HepG2 (cell line): ENCODE measurements around the gene EFEMP2. TPM values are rescaled to one million over a fixed set of nuclear protein-coding genes. Genes with fewer than 3 reads are reported as not detected.
A peak's percentile ranks its signal among the peaks of the same experiment; 100 is the strongest.

Source experiments
- MIXL1 ChIP-seq: IDR thresholded peaks from 2 replicates; pipeline ENCODE4 v1.6.1; 2016
- SMAD3 ChIP-seq: sonication (generic); formaldehyde crosslinking; IDR thresholded peaks from 2 replicates; pipeline ENCODE4 v1.4.0; 2020; ENCODE audit warnings: missing genetic modification reagents
- SMARCE1 ChIP-seq: fragments of 450-650 bp; IDR thresholded peaks from 2 replicates; pipeline ENCODE4 v1.6.1; 2017; ENCODE audit warnings: borderline replicate concordance
- ZFYVE20 ChIP-seq: sonication (generic); formaldehyde crosslinking; IDR thresholded peaks from 2 replicates; pipeline ENCODE4 v1.8.0; 2023; ENCODE audit warnings: low read depth, mild to moderate bottlenecking, moderate library complexity, missing genetic modification reagents, borderline replicate concordance
- ZHX2 ChIP-seq, 2 experiments: sonication (generic) in 1 of 2; formaldehyde crosslinking in 1 of 2; IDR thresholded peaks; 2 replicates each; pipeline versions ENCODE4 v1.6.1 to v1.9.0; 2014 to 2022; ENCODE audit warnings: antibody characterized with exemption in 1 of 2, borderline replicate concordance in 1 of 2, inconsistent platforms in 1 of 2, low read depth in 1 of 2, missing genetic modification reagents in 1 of 2
- ZNF253 ChIP-seq: sonication (generic); formaldehyde crosslinking; IDR thresholded peaks from 2 replicates; pipeline ENCODE4 v1.8.0; 2022; ENCODE audit warnings: mild to moderate bottlenecking, missing genetic modification reagents, borderline replicate concordance
- ZNF607 ChIP-seq: sonication (generic); formaldehyde crosslinking; IDR thresholded peaks from 2 replicates; pipeline ENCODE4 v1.5.1; 2020; ENCODE audit warnings: missing genetic modification reagents, mild to moderate bottlenecking, borderline replicate concordance
- polyA plus RNA-seq, 8 experiments: library from polyadenylated mRNA; depleted of rRNA in 3 of 8; stranded (reverse) in 7 of 8; unstranded in 1 of 8; fragments of >200 nt; fragmentation: Illumina TruSeq in 4 of 8; extraction: Trizol in 4 of 8; gene quantifications; 2 replicates each; pipeline versions ENCODE4 v1.2.1 to v1.2.3, GENCODE V29; 2011 to 2016; ENCODE audit warnings: low read depth in 4 of 8, missing spikeins in 1 of 8, mixed read lengths in 1 of 8; ENCODE audit not compliant: insufficient read depth in 1 of 8
- total RNA-seq, 5 experiments: library from RNA; depleted of rRNA; stranded (reverse); fragments of >200 nt; fragmentation: Illumina TruSeq; extraction: Trizol; gene quantifications; 2 replicates each; pipeline ENCODE4 v1.2.3, GENCODE V29; 2016; ENCODE audit warnings: low read depth in 1 of 5
- TF ChIP-seq, protein P1 (sequence below): sonication (generic); formaldehyde crosslinking; IDR thresholded peaks from 2 replicates; pipeline ENCODE4 v1.4.0; 2020; ENCODE audit warnings: missing genetic modification reagents
- TF ChIP-seq, protein P2 (sequence below): sonication (generic); formaldehyde crosslinking; IDR thresholded peaks from 2 replicates; pipeline ENCODE4 v1.4.0; 2020; ENCODE audit warnings: missing genetic modification reagents

The EFEMP2 gene
- total and polyA plus RNA-seq, 2 of the 13 experiments (the other 11 are each of a cell fraction or from before 2014, with no cell fraction given), result 7.4 to 29.7 TPM

GRCh38 chr11:65860278-65861164 lies 12.1 kb downstream of the EFEMP2 start, which contains the start of gene MUS81 (continued):
- TF ChIP-seq, protein P1, sequence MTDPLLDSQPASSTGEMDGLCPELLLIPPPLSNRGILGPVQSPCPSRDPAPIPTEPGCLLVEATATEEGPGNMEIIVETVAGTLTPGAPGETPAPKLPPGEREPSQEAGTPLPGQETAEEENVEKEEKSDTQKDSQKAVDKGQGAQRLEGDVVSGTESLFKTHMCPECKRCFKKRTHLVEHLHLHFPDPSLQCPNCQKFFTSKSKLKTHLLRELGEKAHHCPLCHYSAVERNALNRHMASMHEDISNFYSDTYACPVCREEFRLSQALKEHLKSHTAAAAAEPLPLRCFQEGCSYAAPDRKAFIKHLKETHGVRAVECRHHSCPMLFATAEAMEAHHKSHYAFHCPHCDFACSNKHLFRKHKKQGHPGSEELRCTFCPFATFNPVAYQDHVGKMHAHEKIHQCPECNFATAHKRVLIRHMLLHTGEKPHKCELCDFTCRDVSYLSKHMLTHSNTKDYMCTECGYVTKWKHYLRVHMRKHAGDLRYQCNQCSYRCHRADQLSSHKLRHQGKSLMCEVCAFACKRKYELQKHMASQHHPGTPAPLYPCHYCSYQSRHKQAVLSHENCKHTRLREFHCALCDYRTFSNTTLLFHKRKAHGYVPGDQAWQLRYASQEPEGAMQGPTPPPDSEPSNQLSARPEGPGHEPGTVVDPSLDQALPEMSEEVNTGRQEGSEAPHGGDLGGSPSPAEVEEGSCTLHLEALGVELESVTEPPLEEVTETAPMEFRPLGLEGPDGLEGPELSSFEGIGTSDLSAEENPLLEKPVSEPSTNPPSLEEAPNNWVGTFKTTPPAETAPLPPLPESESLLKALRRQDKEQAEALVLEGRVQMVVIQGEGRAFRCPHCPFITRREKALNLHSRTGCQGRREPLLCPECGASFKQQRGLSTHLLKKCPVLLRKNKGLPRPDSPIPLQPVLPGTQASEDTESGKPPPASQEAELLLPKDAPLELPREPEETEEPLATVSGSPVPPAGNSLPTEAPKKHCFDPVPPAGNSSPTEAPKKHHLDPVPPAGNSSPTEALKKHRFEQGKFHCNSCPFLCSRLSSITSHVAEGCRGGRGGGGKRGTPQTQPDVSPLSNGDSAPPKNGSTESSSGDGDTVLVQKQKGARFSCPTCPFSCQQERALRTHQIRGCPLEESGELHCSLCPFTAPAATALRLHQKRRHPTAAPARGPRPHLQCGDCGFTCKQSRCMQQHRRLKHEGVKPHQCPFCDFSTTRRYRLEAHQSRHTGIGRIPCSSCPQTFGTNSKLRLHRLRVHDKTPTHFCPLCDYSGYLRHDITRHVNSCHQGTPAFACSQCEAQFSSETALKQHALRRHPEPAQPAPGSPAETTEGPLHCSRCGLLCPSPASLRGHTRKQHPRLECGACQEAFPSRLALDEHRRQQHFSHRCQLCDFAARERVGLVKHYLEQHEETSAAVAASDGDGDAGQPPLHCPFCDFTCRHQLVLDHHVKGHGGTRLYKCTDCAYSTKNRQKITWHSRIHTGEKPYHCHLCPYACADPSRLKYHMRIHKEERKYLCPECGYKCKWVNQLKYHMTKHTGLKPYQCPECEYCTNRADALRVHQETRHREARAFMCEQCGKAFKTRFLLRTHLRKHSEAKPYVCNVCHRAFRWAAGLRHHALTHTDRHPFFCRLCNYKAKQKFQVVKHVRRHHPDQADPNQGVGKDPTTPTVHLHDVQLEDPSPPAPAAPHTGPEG (CRISPR knock-in tag), result no peak
- TF ChIP-seq MIXL1 (CRISPR knock-in tag) (peak; percentile 46; the same call in 1 of the 2 replicates), ZFYVE20 (CRISPR knock-in tag) (no peak), ZHX2 (IDR thresholded peaks at IDR 0.05; ENCODE audit: low read depth) (0 out of 2 replicates have a peak, but pooled peaks have one; percentile 56), ZHX2 (CRISPR knock-in tag; IDR thresholded peaks at IDR 0.05; ENCODE audit: borderline replicate concordance) (0 out of 2 replicates have a peak, but pooled peaks have one; percentile 21), SMARCE1 (no peak), ZNF253 (CRISPR knock-in tag) (no peak), SMAD3 (CRISPR knock-in tag) (peak; percentile 80), ZNF607 (no peak; the same call in 1 of the 2 replicates)
- TF ChIP-seq, protein P2, sequence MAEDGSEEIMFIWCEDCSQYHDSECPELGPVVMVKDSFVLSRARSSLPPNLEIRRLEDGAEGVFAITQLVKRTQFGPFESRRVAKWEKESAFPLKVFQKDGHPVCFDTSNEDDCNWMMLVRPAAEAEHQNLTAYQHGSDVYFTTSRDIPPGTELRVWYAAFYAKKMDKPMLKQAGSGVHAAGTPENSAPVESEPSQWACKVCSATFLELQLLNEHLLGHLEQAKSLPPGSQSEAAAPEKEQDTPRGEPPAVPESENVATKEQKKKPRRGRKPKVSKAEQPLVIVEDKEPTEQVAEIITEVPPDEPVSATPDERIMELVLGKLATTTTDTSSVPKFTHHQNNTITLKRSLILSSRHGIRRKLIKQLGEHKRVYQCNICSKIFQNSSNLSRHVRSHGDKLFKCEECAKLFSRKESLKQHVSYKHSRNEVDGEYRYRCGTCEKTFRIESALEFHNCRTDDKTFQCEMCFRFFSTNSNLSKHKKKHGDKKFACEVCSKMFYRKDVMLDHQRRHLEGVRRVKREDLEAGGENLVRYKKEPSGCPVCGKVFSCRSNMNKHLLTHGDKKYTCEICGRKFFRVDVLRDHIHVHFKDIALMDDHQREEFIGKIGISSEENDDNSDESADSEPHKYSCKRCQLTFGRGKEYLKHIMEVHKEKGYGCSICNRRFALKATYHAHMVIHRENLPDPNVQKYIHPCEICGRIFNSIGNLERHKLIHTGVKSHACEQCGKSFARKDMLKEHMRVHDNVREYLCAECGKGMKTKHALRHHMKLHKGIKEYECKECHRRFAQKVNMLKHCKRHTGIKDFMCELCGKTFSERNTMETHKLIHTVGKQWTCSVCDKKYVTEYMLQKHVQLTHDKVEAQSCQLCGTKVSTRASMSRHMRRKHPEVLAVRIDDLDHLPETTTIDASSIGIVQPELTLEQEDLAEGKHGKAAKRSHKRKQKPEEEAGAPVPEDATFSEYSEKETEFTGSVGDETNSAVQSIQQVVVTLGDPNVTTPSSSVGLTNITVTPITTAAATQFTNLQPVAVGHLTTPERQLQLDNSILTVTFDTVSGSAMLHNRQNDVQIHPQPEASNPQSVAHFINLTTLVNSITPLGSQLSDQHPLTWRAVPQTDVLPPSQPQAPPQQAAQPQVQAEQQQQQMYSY (CRISPR knock-in tag), result peak; percentile 91
